Measurements from ENCODE around the gene EMC8.

EMC8 gene

GRCh38 chr16:85757341-85757822 lies 42.0 kb downstream of the EMC8 start:
- peak in 1 of 3 donors; percentile 10 for DNase-seq (ENCODE audit: low read depth in 2 of 3, low spot score in 1 of 3)

- DNase-seq (ENCODE audit: low read depth in 2 of 3, low spot score in 1 of 3): no peak
These were observed 43.2 kb downstream of the EMC8 start for GRCh38 chr16:85755929-85756768.

- no peak for DNase-seq (ENCODE audit: low read depth in 2 of 3, low spot score in 1 of 3)
These were observed 44.9 kb downstream of the EMC8 start for GRCh38 chr16:85754413-85754812.

GRCh38 chr16:85753976-85754375 lies 45.4 kb downstream of the EMC8 start:
- no peak for DNase-seq (ENCODE audit: low read depth in 2 of 3, low spot score in 1 of 3)

GRCh38 chr16:85753559-85753958 lies 45.8 kb downstream of the EMC8 start:
- no peak for DNase-seq (ENCODE audit: low read depth in 2 of 3, low spot score in 1 of 3)

- DNase-seq (ENCODE audit: low read depth in 2 of 3, low spot score in 1 of 3): no peak
These were observed 46.6 kb downstream of the EMC8 start for GRCh38 chr16:85752511-85753420.

GRCh38 chr16:85751698-85752501 lies 47.4 kb downstream of the EMC8 start:
- DNase-seq (ENCODE audit: low read depth in 2 of 3, low spot score in 1 of 3): no peak

- DNase-seq (ENCODE audit: low read depth in 2 of 3, low spot score in 1 of 3): no peak
These were observed 48.3 kb downstream of the EMC8 start, which contains the start of gene C16orf74 for GRCh38 chr16:85750827-85751697. Gene C16orf74 (minus strand): TSS chr16:85751096. CDS start chr16:85735217, 15,879 bp downstream.

- DNase-seq (ENCODE audit: low read depth in 2 of 3, low spot score in 1 of 3): no peak
These were observed 49.1 kb downstream of the EMC8 start for GRCh38 chr16:85750146-85750826.

- no peak for DNase-seq (ENCODE audit: low read depth in 2 of 3, low spot score in 1 of 3)
These were observed 49.6 kb downstream of the EMC8 start for GRCh38 chr16:85749771-85750145.

- DNase-seq (ENCODE audit: low read depth in 2 of 3, low spot score in 1 of 3): no peak
These were observed 52.7 kb downstream of the EMC8 start for GRCh38 chr16:85746460-85747215.

GRCh38 chr16:85738923-85739715 lies 60.2 kb downstream of the EMC8 start:
- no peak for DNase-seq (ENCODE audit: low read depth in 2 of 3, low spot score in 1 of 3)

- DNase-seq (ENCODE audit: low read depth in 2 of 3, low spot score in 1 of 3): no peak
These were observed 62.4 kb downstream of the EMC8 start for GRCh38 chr16:85736921-85737320.

GRCh38 chr16:85735946-85736345 lies 63.4 kb downstream of the EMC8 start:
- no peak for DNase-seq (ENCODE audit: low read depth in 2 of 3, low spot score in 1 of 3)

GRCh38 chr16:85735225-85735635 lies 64.1 kb downstream of the EMC8 start:
- peak in 1 of 3 donors; percentile 10 for DNase-seq (ENCODE audit: low read depth in 2 of 3, low spot score in 1 of 3)

- no peak for DNase-seq (ENCODE audit: low read depth in 2 of 3, low spot score in 1 of 3)
These were observed 64.9 kb downstream of the EMC8 start for GRCh38 chr16:85734311-85735017.

GRCh38 chr16:85733839-85734170 lies 65.5 kb downstream of the EMC8 start:
- DNase-seq (ENCODE audit: low read depth in 2 of 3, low spot score in 1 of 3): no peak
